Renal pelvis (tissue), 4 donors: ENCODE measurements around the gene PTF1A. TPM values are rescaled to one million over a fixed set of nuclear protein-coding genes. Genes with fewer than 3 reads are reported as not detected.
"Not testable (repeated sequence)": the region's sequence is repeated elsewhere in the genome, so short reads cannot be mapped to it uniquely, and the experiment has no call there.

Experiments
- DNase-seq: peaks from one replicate; pipeline ENCODE4 v3.0.0-alpha.2; 2013
- polyA plus RNA-seq, 3 donors: library from polyadenylated mRNA; unstranded; fragments of 120-200 nt; gene quantifications; one replicate each; pipeline ENCODE4 v1.2.1, GENCODE V29; 2013; ENCODE audit not compliant: insufficient read length in 3 of 3

PTF1A gene
- polyA plus RNA-seq, 3 donors: not detected

DNA sequence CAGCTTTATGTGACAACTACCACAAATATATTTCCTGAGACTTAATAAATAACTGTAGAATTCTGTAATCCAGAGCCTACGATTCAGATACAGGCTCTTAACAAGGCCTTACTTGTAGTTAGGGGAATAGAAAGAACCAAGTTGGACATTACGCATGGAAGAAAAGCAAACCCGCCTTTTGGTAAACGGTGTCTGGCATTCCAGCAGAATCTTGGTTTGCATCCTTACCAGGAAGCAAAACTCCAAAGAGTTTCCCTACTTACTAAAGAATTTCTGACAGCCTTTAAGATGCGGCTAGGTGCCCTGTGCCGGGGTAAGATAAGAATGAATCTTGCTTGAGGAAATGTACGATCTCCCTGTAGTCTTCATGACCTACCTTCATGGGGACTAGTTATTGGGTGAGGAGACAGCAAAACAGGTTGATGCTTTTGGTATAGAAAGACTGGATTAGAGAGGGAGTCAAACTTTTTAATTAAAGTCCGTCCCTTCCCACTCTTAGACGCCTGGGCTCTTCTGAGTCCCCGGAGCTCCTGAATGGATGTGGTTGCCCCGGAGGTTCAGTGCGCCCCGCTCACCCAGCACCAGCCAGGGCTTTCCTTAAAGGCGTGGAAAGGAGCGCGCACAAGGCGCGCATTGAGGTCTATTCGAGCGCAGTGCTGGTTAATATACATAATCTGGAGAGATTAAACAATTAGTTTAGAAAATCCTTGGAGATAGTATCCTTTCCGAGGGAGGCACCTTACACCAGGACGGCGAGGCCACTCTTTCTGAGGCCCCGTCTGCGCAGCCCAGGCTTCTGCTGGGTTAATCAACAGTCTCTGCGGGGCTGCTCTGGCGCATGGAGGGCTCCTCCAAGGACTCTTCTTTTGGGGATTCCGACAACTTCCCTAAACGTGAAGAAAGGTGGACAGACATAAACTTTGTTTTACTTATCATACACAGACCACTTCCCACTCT is 11.5 kb downstream of the PTF1A start:
- no peak for DNase-seq

DNA sequence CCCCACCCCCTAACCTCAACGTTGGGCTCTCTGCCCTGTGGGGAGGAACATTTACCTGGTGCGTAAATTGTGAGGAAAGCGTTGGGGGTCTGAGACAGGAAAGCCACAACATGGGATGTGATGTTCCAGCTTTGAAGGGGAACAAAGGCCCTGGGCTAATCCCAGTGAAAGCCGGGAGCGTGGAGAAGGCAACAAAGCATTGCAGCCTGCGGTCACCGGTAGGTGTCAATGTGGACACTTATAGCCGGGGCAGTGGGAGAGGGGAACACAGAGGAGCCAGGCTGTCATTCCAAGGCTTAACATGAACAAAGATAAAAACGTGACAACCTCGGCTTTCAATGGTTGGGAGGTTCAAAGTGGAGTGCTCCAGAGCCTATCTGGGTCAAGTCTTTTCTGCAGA is 12.7 kb downstream of the PTF1A start:
- no peak for DNase-seq

DNA sequence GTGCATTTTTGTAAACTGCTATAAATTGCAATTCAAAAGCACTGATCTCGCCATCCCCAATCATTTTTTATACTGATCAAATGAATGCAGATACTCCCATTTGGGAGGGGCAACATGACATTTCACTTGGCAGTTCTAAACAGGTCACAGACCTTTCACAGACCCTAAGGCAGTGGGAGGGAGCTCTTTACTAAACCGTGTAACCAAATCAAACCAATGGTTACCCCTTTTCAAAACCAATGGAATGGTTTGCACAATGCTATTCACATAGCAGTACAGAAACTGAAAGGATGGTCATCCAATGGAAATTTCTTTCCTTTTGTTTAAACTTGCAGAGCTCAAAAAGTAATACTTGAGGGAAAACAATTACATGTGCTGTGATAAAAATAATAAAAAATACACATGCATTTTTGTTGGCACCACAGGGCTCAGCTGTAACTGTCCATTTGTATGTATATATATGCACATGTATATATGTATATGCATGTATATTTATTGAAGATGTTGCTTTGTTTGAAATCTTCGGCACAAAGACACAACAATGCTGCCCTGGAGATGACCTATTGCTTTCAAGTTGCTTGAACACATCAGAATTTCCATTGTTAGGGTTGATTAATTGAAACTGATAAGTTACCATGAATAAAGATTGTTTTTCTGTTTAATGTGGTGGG is 14.0 kb downstream of the PTF1A start:
- no peak for DNase-seq

DNA sequence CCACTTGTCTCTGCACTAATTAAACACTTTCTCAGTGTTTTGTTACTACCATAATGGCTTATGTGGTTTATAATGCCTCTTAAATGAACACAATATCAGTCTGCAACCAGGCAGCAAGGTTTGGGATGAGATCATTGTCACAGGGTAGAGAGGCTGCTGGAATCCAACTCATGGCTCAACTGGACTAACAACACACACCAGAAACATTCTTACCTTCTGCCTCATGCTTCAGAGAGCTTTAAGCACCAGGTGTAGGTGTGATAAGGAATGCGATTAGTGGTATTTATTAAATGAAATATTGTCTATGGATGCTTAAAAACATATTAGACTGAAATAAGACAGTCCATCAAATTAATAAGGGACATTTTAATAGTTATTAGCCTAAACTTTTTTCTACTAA is 25.4 kb downstream of the PTF1A start:
- DNase-seq: no peak

DNA sequence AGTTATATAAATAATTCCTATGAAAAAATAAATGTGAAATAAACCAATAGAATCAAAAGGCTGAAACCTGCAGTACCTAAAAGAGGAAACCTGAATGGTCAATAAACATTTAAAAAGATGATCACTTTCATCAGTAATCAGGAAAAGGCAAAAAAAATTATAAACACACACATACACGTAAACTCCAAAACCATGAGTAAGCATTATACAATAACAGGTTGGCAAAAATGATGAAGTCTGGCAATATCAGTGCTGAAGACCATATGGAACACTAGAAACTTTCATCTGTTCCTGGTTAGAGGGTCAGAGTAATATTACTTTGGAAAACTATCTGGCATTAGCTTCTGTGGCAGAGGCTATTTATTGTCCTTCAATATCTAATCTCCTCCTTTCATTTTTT is 38.5 kb downstream of the PTF1A start:
- no peak for DNase-seq

DNA sequence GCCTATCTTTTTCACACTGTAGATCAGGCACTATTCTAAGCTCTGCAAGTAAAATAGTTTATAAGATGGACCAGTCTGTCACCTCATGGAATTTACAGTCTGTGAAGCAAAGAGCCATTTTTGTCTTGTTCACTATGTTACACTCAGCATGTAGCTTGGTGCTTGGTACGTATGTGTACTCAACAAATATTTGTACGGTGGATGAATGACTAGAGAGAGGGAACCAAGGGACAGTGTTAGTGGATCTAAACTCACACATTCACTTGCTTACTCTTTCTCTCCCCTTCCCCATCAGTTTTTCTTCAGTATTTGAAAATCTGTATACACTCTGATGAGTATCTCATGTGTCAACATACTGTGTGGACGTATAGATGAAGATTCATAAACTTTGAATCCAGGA is 45.9 kb downstream of the PTF1A start:
- DNase-seq: no peak

DNA sequence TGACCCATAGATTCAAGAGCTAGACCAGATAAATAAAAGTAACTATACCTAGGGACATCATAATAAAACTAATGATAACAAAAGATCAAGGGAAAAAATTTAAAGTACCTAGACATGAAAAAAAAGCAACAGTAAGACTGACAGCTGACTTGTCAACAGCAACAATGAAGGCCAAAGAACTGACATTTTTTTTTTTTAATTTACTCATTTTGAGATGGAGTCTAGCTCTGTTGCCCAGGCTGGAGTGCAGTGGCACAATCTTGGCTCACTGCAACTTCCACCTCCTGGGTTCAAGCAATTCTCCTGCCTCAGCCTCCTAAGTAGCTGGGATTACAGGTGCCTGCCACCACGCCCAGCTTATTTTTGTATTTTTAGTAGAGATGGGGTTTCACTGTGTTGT is 49.7 kb downstream of the PTF1A start:
- DNase-seq: not testable (repeated sequence)

Other genes starting within 250 kb of the PTF1A start
- 10 to 100 TPM; 39.5 to 51.5 (median 47.9) TPM for gene MSRB2, start 96.7 kb upstream of the PTF1A start, polyA plus RNA-seq
- 1 to 10 TPM; 2.1 to 3.0 (median 2.2) TPM for gene C10orf67, start 152.5 kb downstream of the PTF1A start, polyA plus RNA-seq
- 10 to 100 TPM; 22.2 to 22.8 (median 22.7) TPM for gene OTUD1, start 246.8 kb downstream of the PTF1A start, polyA plus RNA-seq